GM19467 (cell line): Measurements from ENCODE around the gene VWA8.
"Not testable (repeated sequence)": the region's sequence is repeated elsewhere in the genome, so short reads cannot be mapped to it uniquely, and the experiment has no call there.

Experiments used
- ATAC-seq: cut with Tn5 transposase; IDR thresholded peaks from one replicate; pipeline ENCODE4 v1.9.1; 2021; ENCODE audit warnings: mild to moderate bottlenecking, moderate library complexity; ENCODE audit not compliant: unreplicated experiment

The VWA8 gene

GRCh38 chr13:41928323-41928722 lies 32.6 kb downstream of the VWA8 start:
- ATAC-seq = no peak

DNA sequence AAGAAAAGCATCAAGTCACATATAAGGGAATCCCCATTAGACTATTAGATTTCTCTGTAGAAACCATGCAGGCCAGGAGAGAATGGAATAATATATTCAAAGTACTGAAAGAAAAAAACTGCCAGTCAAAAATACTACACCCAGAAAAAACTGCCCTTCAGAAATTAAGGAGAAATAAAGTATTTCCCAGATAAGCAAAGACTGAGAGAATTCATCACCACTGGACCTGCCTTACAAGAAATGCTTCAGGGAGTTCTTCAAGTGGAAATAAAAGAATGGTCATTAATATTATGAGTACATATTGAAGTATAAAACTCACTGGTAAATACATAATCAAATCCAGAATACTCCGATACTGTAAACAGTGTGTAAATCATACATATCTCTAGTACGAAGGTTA lies 35.9 kb downstream of the VWA8 start:
- ATAC-seq = no peak

DNA sequence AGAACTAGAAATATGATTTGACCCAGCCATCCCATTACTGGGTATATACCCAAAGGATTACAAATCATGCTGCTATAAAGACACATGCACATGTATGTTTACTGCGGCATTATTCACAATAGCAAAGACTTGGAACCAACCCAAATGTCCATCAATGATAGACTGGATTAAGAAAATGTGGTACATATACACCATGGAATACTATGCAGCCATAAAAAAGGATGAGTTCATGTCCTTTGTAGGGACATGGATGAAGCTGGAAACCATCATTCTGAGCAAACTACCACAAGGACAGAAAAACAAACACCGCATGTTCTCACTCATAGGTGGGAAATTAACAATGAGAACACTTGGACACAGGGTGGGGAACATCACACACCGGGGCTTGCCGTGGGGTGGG lies 38.0 kb downstream of the VWA8 start:
- not testable (repeated sequence) for ATAC-seq

DNA sequence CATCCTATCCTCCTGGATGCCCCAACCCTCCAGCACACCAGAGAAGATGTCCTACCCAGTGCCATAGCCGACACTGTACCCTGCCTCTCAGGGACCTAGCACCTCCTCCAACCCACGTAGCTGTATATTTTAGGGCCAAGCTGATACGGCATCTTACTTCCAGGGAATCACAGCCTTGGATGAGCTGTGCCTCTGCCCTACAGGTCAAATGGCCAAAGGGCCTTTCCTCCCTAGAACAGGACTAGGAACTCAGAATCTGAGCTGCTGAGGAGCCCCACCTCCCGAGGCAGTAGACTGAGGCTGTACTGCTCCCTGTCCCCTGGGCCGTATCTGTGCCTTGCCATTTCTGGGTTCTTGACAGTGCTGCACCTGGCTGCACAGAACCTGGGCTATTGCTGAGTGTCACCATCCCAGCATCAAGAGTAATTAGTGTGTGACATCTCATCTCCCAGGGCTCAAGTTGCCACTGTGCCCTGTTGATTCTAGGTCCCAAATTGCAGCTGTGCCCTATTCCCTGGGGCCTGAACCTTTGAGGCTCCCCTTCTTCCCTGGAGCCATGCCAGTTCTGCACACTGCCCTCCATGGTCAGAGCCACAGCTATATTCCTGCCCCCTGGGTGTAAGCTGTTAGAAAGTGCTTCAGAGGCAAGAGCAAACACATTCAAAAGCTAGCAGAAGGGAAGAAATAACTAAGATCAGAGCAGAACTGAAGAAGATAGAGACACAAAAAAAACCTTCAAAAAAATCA lies 41.0 kb downstream of the VWA8 start:
- ATAC-seq = no peak

GRCh38 chr13:41919031-41919740 lies 41.7 kb downstream of the VWA8 start:
- no peak for ATAC-seq

DNA sequence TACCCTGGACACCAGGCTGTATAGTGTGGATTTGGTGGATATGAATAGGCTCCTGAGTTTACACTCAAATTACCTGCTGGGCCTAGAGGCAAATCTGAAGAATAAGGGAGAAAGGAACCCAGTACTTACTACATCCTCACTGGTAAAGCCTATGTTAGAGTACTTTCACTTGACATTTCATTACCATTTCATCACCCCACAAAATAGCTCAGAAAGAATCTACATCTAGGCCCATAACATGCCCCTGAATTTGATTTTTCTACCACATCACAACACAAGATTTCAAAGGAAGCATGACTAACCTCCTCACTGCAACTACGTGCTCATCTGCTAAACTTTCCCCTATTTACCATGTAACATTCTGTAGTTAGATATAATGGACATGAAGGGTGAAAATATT lies 43.3 kb downstream of the VWA8 start:
- no peak for ATAC-seq

- peak; percentile 96 for ATAC-seq
Measured at GRCh38 chr13:41916173-41916954, 44.5 kb downstream of the VWA8 start.

- ATAC-seq = no peak
Measured at GRCh38 chr13:41915081-41915480, 45.8 kb downstream of the VWA8 start.

- ATAC-seq = no peak
Measured at GRCh38 chr13:41914552-41914951, 46.4 kb downstream of the VWA8 start.

GRCh38 chr13:41909506-41909905 lies 51.4 kb downstream of the VWA8 start:
- ATAC-seq = no peak

- peak; percentile 88 for ATAC-seq
Measured at GRCh38 chr13:41905600-41906254, 55.2 kb downstream of the VWA8 start.

DNA sequence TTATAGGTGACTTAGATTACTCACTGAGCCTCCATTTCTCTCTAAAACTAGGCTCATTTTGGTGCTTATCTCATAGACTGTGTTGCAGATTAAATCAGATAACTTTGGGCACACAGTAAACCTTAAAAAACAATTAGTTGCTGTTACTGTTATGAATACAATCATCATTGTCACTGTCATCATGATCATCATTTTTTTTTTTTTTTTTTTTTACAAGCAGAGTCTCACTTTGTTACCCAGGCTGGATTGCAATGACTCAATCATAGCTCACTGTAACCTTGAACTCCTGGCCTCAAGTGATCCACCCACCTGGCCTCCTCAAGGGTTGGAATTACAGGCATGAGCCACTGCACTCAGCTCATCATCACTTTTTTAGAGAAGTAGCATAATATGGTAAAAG lies 60.0 kb downstream of the VWA8 start:
- ATAC-seq = no peak

- ATAC-seq = not testable (repeated sequence)
Measured at GRCh38 chr13:41898411-41898810, 62.5 kb downstream of the VWA8 start.

DNA sequence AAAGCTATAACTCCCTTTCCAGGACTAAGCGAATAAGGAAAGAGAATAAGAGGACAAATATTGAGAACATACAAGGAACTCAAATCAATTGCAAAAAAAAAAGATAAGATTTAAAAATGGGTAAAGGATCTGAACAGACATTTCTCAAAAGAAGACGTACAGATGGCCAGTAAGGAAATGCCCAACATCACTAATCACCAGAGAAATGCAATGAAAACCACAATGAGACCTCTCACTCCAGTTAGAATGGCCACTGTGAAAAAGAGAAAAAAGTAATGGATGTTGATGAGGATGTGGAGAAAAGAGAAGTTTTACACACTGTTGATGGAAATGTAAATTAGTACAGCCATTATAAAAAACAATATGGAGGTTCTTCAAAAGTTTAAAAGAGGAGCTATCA lies 63.8 kb downstream of the VWA8 start:
- no peak for ATAC-seq

DNA sequence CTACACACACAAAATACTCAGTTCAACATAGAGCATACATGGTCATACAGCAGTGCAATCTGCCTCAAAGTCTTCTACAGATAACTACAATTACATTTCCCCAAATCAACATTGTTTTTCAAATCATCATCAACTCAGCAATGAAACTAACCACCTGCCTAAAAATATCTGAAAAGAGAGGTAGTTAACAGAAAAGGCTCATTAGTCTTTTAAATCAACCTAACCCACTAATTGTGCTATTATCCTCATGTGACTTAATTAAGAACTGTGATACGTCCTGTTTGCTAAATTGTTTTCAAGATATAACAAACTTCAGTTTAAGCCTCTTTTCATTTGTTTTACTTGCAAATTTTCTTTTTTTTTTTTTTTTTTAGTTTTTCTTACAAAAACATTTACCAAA lies 65.4 kb downstream of the VWA8 start:
- ATAC-seq = no peak

DNA sequence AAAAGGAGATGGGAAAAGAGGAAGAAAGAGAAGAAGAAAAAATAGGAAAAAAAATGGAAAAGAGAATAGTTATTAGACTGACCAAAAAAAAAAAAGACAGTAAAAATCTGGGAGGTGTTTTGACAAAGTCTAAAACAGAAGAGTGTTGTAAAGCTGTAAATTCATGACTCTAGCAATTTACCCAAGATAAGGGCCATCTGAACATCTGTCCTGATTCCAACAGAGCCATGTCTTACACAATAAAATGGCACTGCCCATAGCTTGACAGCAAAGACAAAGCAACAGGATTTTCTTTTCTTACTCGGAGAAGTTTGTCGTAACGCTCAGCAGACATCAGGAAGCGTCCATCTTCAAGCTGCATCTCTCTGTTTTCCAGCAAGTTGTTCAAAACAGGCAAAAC lies 69.8 kb downstream of the VWA8 start:
- ATAC-seq = no peak

GRCh38 chr13:41883147-41883546 lies 77.8 kb downstream of the VWA8 start:
- no peak for ATAC-seq

GRCh38 chr13:41881890-41882289 lies 79.0 kb downstream of the VWA8 start:
- not testable (repeated sequence) for ATAC-seq

DNA sequence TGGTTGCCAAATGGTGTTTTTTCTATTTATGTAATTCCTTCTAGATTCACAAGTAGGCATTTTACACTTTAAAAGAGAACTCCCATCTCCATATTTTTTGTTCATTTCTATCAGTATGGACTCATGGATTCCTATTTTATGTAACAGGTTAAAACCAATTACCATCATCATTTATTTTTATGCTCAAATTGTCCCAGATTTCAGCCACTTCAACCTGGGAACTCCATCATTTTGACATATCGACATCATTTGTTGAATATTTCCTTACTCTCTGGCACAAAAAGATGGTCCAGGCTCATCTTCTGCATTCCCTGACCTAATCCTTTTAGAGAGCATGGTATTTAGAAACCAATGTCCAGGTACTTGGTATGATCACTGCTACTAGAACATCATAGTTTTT lies 79.9 kb downstream of the VWA8 start:
- ATAC-seq = no peak

DNA sequence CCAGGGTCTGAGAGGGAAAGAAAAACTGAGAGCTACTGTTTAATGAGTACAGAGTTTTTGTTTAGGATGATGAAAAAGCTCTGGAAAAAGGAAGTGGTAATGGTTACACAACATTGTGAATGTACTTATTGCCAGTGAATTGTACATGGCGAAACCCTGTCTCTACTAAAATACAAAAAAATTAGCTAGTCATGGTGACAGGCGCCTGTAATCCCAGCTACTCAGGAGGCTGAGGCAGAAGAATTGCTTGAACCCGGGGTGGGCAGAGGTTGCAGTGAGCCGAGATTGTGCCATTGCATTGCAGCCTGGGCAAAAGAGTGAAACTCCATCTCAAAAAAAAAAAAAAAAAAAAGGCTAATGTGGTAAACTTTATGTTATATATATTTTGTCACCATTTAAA lies 96.3 kb downstream of the VWA8 start:
- ATAC-seq = no peak

DNA sequence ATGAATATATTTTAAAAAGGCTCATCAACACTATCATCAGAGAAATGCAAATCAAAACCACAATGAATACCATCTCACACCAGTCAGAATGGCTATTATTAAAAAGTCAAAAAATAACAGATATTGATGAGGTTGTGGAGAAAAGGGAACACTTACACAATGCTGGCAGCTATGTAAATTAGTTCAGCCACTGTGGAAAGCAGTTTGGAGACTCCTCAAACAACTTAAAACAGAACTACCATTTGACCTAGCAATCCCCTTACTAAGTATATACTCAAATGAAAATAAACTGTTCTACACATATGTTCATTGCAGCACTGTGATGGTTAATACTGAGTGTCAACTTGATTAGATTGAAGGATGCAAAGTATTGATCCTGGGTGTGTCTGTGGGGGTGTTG lies 98.2 kb downstream of the VWA8 start:
- not testable (repeated sequence) for ATAC-seq
